GM13976 (cell line): ENCODE measurements around the gene PNPO.

Experiments
- DNase-seq: peaks from one replicate; pipeline ENCODE4 v3.0.0; 2012; ENCODE audit warnings: low spot score
- CTCF ChIP-seq: IDR thresholded peaks from 2 replicates; pipeline ENCODE4 v1.5.1; 2012; ENCODE audit warnings: borderline replicate concordance, mild to moderate bottlenecking; ENCODE audit not compliant: insufficient read depth; ENCODE audit errors: extremely low read depth, missing control alignments, control extremely low read depth
- in situ Hi-C: fragments of 300-500 bp; cut with MboI; formaldehyde crosslinking; loops from one replicate; pipeline ENCODE4 v1.12.0; 2022; ENCODE audit warnings: low sequenced_read_pairs, mixed read lengths, inconsistent platforms; ENCODE audit not compliant: unreplicated experiment

PNPO gene

GRCh38 chr17:47990962-47991731 lies 49.8 kb downstream of the PNPO start:
- in situ Hi-C loops = no loop called here
- DNase-seq = no peak
- no peak for TF ChIP-seq CTCF

- no peak for TF ChIP-seq CTCF
- in situ Hi-C loops = no loop called here
- DNase-seq = no peak
These were observed 50.8 kb downstream of the PNPO start for GRCh38 chr17:47992216-47992615.

- in situ Hi-C loops = no loop called here
- TF ChIP-seq CTCF = no peak
These were observed 51.7 kb downstream of the PNPO start for GRCh38 chr17:47993031-47993564.

GRCh38 chr17:47993964-47994363 lies 52.6 kb downstream of the PNPO start:
- DNase-seq = no peak
- TF ChIP-seq CTCF = no peak
- in situ Hi-C loops = no loop called here

More at GRCh38 chr17:47993031-47993564, 51.7 kb downstream of the PNPO start:
- no peak for DNase-seq

- TF ChIP-seq CTCF = no peak
- in situ Hi-C loops = no loop called here
- DNase-seq = no peak
These were observed 53.4 kb downstream of the PNPO start for GRCh38 chr17:47994724-47995123.

- no peak for TF ChIP-seq CTCF
- DNase-seq = no peak
- in situ Hi-C loops = no loop called here
These were observed 54.0 kb downstream of the PNPO start for GRCh38 chr17:47995241-47995935.
